Measurements from ENCODE around the gene STXBP5. TPM values are rescaled to one million over a fixed set of nuclear protein-coding genes. Genes with fewer than 3 reads are reported as not detected.

The STXBP5 gene
- total and polyA plus RNA-seq, 2 of the 4 experiments (the other 2 are of a cell fraction): 13.2 to 46.4 TPM

DNA sequence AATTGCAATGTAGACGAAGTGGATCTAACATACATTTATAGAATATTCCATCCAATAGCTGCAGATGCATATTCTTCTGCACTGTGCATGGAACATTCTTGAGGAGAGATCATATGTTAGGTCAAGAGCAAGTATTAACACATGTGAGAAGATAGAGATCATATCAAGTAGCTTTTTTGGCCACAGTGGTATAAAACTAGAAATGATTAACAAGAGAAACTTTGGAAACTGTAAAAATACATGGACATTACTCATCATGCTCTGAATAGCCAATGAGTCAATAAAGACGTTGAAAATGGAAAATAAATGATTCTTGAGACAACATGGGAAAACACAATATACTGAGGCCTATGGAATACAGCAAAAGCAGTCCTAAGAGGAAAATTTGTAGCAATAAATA is 94.2 kb downstream of the STXBP5 start:
- TF ChIP-seq CHD1 (IDR thresholded peaks at IDR 0.05; ENCODE audit: low read depth, low read length) (no peak), CEBPB (IDR thresholded peaks at IDR 0.05; ENCODE audit: low read depth, low read length) (no peak), NFE2L2 (IDR thresholded peaks at IDR 0.05; ENCODE audit: low read depth, low read length) (no peak), SMC3 (IDR thresholded peaks at IDR 0.05; ENCODE audit: low read depth, low read length) (no peak), RCOR1 (IDR thresholded peaks at IDR 0.05; ENCODE audit: insufficient replicate concordance, low read length) (no peak), FOS (IDR thresholded peaks at IDR 0.05; ENCODE audit: low read depth, low read length) (no peak), BHLHE40 (IDR thresholded peaks at IDR 0.05; ENCODE audit: low read depth, low read length) (no peak), RAD21 (IDR thresholded peaks at IDR 0.05; ENCODE audit: low read length) (no peak), RFX5 (IDR thresholded peaks at IDR 0.05; ENCODE audit: low read depth, low read length) (no peak), MXI1 (IDR thresholded peaks at IDR 0.05; ENCODE audit: borderline replicate concordance, low read depth, low read length) (no peak), MAFK (IDR thresholded peaks at IDR 0.05; ENCODE audit: low read depth, low read length) (no peak)
- TF ChIP-seq, protein P1, sequence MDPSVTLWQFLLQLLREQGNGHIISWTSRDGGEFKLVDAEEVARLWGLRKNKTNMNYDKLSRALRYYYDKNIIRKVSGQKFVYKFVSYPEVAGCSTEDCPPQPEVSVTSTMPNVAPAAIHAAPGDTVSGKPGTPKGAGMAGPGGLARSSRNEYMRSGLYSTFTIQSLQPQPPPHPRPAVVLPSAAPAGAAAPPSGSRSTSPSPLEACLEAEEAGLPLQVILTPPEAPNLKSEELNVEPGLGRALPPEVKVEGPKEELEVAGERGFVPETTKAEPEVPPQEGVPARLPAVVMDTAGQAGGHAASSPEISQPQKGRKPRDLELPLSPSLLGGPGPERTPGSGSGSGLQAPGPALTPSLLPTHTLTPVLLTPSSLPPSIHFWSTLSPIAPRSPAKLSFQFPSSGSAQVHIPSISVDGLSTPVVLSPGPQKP (IDR thresholded peaks at IDR 0.05; ENCODE audit: borderline replicate concordance, low read depth, low read length): no peak
- TF ChIP-seq, protein P2, sequence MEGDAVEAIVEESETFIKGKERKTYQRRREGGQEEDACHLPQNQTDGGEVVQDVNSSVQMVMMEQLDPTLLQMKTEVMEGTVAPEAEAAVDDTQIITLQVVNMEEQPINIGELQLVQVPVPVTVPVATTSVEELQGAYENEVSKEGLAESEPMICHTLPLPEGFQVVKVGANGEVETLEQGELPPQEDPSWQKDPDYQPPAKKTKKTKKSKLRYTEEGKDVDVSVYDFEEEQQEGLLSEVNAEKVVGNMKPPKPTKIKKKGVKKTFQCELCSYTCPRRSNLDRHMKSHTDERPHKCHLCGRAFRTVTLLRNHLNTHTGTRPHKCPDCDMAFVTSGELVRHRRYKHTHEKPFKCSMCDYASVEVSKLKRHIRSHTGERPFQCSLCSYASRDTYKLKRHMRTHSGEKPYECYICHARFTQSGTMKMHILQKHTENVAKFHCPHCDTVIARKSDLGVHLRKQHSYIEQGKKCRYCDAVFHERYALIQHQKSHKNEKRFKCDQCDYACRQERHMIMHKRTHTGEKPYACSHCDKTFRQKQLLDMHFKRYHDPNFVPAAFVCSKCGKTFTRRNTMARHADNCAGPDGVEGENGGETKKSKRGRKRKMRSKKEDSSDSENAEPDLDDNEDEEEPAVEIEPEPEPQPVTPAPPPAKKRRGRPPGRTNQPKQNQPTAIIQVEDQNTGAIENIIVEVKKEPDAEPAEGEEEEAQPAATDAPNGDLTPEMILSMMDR (conservative IDR thresholded peaks at IDR 0.05; ENCODE audit: low read depth, low read length): no peak

More for the DNA sequence above, 94.2 kb downstream of the STXBP5 start:
- Histone ChIP-seq H3K14ac (replicated peaks; ENCODE audit: low read depth, low read length) (no peak overlapping the region), H3K9me3 (ENCODE audit: control insufficient read depth, insufficient read depth, low read length) (peaks cover 13% of the 10 kb centered on the region), H3K36me3 (ENCODE audit: control insufficient read depth, insufficient read depth, low read length) (peaks cover 16% of the 10 kb centered on the region), H3K9me1 (ENCODE audit: insufficient read depth, low read length) (no peaks in the 10 kb centered on the region), H2BK5ac (ENCODE audit: low read depth, low read length, poor library complexity, severe bottlenecking) (no peak overlapping the region), H3K18ac (ENCODE audit: low read depth, low read length) (no peak overlapping the region), H2AK9ac (replicated peaks; ENCODE audit: low read depth, low read length, poor library complexity) (no peak overlapping the region), H3K27me3 (ENCODE audit: control insufficient read depth, insufficient read depth, low read length) (no peaks in the 10 kb centered on the region), H2AK5ac (ENCODE audit: low read depth, low read length) (no peak overlapping the region), H2BK15ac (ENCODE audit: low read depth, low read length) (no peak overlapping the region), H3K4me2 (ENCODE audit: low read depth, low read length) (no peak overlapping the region), H3K27ac (ENCODE audit: insufficient read depth, low read length) (no peak overlapping the region), H4K91ac (ENCODE audit: insufficient read depth, low read depth, low read length) (no peak overlapping the region), H4K5ac (ENCODE audit: low read depth, low read length) (no peak overlapping the region), H2BK120ac (ENCODE audit: low read depth, low read length) (no peak overlapping the region), H3K79me1 (ENCODE audit: low read depth in 1 of 2, low read length in 2 of 2) (no peaks in the 10 kb centered on the region; a peak in 1 of 4 replicates), H4K8ac (ENCODE audit: low read depth in 2 of 2, low read length in 2 of 2) (no peak overlapping the region), H3K4ac (ENCODE audit: low read depth, low read length) (no peak overlapping the region), H2BK20ac (ENCODE audit: low read depth, low read length) (no peak overlapping the region), H2AFZ (replicated peaks; ENCODE audit: low read length, poor library complexity) (no peak overlapping the region), H3K23ac (ENCODE audit: low read depth, low read length) (no peak overlapping the region), H3K9ac (ENCODE audit: low read depth, low read length) (no peak overlapping the region), H4K20me1 (ENCODE audit: insufficient read depth, low read length) (no peaks in the 10 kb centered on the region), H3K4me1 (ENCODE audit: control insufficient read depth, insufficient read depth, low read length) (no peaks in the 10 kb centered on the region), H3K56ac (ENCODE audit: extremely low read depth, insufficient read depth, low read length) (no peak overlapping the region), H3K4me3 (ENCODE audit: insufficient read depth, low read depth, low read length) (no peak overlapping the region)
- intact Hi-C loops (cut with micrococcal nuclease): no loop called here
- in situ Hi-C loops (cut with MboI; ENCODE audit: low sequenced_read_pairs): no loop called here
- ChIA-PET CTCF (no interaction called here), POLR2A (ENCODE audit: unreplicated experiment) (no interaction called here)
- ATAC-seq (ENCODE audit: low read depth) (no peak), DNase-seq (no peak)
- dilution Hi-C loops (cut with HindIII; ENCODE audit: low sequenced_read_pairs, unreplicated experiment): no loop called here
- BruUV-seq (replicated peaks): no TSS peak
- no CpG with 5 or more reads among the region's 2 CpGs for WGBS, 2 experiments (ENCODE audit: extremely low coverage in 2 of 2, insufficient read length in 1 of 2)

Data from IMR-90 (cell line).